ENCODE data around the gene ARL4C.
"Not testable (repeated sequence)": the region's sequence is repeated elsewhere in the genome, so short reads cannot be mapped to it uniquely, and the experiment has no call there.

The ARL4C gene

GRCh38 chr2:234469972-234470371 lies 26.9 kb downstream of the ARL4C start:
- DNase-seq = no peak

GRCh38 chr2:234469251-234469845 lies 27.5 kb downstream of the ARL4C start:
- no peak for DNase-seq

- DNase-seq = no peak
Observed at GRCh38 chr2:234468503-234468902, 28.4 kb downstream of the ARL4C start.

GRCh38 chr2:234467289-234467688 lies 29.6 kb downstream of the ARL4C start:
- no peak for DNase-seq

- no peak for DNase-seq
Observed at GRCh38 chr2:234464291-234464645, 32.6 kb downstream of the ARL4C start.

- no peak for DNase-seq
Observed at GRCh38 chr2:234463626-234464290, 33.1 kb downstream of the ARL4C start.

GRCh38 chr2:234462218-234462992 lies 34.5 kb downstream of the ARL4C start:
- DNase-seq = no peak

GRCh38 chr2:234459401-234460009 lies 37.4 kb downstream of the ARL4C start:
- no peak for DNase-seq

- no peak for DNase-seq
Observed at GRCh38 chr2:234458466-234458865, 38.4 kb downstream of the ARL4C start.

- DNase-seq = no peak
Observed at GRCh38 chr2:234457421-234457820, 39.5 kb downstream of the ARL4C start.

GRCh38 chr2:234455246-234455645 lies 41.6 kb downstream of the ARL4C start:
- DNase-seq = not testable (repeated sequence)

GRCh38 chr2:234454433-234454832 lies 42.4 kb downstream of the ARL4C start:
- no peak for DNase-seq

GRCh38 chr2:234453216-234453615 lies 43.7 kb downstream of the ARL4C start:
- DNase-seq = no peak

GRCh38 chr2:234451852-234452625 lies 44.8 kb downstream of the ARL4C start:
- DNase-seq = peak; percentile 26

- no peak for DNase-seq
Observed at GRCh38 chr2:234451242-234451641, 45.6 kb downstream of the ARL4C start.

GRCh38 chr2:234450431-234451124 lies 46.3 kb downstream of the ARL4C start:
- DNase-seq = no peak

GRCh38 chr2:234448506-234449184 lies 48.2 kb downstream of the ARL4C start:
- no peak for DNase-seq

- DNase-seq = no peak
Observed at GRCh38 chr2:234447963-234448362, 48.9 kb downstream of the ARL4C start.

- no peak for DNase-seq
Observed at GRCh38 chr2:234447189-234447588, 49.7 kb downstream of the ARL4C start.

- no peak for DNase-seq
Observed at GRCh38 chr2:234446404-234447076, 50.3 kb downstream of the ARL4C start.

GRCh38 chr2:234444893-234445292 lies 52.0 kb downstream of the ARL4C start:
- no peak for DNase-seq

Measured in 8988T (cell line).